ENCODE results near the gene RNASET2.
A peak's percentile ranks its signal among the peaks of the same experiment; 100 is the strongest.

RNASET2 gene, protein sequence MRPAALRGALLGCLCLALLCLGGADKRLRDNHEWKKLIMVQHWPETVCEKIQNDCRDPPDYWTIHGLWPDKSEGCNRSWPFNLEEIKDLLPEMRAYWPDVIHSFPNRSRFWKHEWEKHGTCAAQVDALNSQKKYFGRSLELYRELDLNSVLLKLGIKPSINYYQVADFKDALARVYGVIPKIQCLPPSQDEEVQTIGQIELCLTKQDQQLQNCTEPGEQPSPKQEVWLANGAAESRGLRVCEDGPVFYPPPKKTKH

DNA sequence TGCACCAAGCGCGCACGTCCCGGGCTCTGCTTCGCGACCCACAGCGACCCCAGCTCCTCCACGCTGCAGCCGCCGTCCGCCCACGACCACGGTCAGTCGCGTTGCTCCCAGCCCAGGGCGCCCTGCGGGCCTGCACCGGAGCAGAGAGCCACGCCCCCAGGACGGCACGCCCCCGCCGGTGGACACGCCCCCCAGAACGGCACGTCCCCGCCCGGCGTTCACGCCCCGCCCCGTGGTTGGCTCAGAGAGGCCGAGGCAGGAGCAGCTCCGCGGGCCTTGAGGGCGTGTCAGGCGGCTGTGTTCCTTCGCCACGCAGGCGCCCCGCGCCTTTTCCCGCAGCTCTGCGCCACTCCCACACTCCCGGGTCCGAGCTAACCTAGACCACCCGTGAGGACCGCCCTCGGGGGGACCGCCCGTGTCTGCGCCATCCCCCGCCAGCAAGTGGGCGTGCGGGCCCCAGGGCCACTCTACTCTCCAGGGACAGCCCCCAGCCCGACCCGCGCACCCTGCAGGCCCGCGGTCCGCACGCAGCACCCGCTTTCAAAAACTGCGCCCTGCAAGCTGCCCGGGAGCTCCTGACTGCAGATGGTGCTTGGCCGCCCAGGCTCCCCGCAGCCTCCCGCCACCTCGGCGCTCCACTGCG lies at the start of gene RNASET2:
Gene RNASET2, minus strand, starts transcription at position 107 of the 643 bp plus-strand sequence. CDS start 368 bp downstream, outside the sequence.
- peak; percentile 100 for DNase-seq

DNA sequence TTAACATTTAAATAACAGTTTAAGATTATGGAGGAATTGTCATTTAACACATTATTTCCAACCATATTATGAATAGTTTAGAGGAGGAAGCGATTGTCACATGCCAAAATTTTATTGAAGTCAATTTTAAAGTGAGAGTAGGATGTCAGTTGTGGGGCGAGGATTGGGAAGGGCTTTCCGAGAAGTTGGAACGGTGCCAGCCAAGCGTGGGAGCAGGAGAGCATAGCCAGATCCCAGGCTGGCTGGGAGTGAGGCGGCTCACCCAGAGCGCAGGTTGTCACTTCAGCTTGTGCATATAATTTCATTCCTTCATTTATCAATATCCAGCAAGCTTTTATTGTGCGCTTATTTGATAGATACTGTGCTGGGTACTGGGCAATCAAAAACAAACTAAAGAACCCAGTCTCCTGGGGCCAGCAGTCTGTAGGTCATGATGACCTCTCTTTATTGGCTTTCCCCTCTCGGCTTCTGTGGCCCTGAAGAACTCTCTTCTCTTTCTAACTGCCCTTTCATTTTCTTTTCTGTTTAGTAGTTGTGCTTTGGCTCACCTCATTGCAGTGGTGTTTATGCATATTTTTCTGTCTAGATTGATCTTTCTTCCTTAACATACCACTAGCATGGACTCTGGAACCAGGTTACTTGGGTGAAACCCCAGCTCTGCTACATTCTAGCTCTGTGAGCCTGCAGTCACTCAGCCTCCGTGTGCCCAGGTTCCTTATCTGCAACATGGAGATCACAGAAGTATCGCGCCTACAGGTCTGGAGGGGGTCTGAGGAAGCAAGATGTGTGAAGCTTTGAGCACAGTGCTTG lies 49.2 kb upstream of the RNASET2 start:
- DNase-seq: no peak

DNA sequence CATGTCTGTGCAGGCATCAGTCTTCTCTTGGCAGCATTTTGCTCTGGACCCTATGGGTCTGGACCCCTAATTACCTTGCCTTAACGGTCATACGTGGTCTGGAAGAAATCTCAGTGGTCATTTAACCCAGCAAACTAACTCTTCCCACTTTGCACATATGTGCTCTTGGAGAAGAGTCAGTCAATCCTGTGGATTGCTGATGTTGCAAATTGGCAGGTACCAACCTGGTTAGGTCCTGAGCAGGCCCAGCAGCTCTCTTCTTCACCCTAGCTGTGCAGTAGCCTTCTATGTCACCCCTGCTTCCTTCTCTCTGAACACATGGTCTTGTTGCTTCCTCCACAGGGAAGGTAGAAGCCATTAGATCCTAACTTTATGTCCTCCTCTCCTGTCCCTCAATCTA lies 44.4 kb upstream of the RNASET2 start:
- DNase-seq: no peak

DNA sequence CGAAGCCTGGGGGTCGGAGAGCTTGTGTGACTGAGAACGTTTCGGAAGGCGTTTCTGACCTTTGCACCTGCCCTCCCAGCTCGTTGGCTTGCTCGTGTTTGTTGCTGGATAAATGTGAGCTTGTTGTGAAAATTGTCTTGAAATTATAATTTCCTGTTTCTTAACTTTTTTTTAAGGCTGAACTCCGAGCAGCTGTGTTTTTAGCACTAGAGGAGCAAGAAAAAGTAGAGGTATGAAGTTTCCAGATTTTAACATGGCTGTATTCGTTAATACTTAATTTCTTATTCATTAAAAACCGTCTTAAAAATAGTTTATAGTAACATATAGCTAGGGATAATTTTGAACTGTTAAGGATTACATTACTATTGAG lies 43.5 kb upstream of the RNASET2 start:
- DNase-seq: no peak

DNA sequence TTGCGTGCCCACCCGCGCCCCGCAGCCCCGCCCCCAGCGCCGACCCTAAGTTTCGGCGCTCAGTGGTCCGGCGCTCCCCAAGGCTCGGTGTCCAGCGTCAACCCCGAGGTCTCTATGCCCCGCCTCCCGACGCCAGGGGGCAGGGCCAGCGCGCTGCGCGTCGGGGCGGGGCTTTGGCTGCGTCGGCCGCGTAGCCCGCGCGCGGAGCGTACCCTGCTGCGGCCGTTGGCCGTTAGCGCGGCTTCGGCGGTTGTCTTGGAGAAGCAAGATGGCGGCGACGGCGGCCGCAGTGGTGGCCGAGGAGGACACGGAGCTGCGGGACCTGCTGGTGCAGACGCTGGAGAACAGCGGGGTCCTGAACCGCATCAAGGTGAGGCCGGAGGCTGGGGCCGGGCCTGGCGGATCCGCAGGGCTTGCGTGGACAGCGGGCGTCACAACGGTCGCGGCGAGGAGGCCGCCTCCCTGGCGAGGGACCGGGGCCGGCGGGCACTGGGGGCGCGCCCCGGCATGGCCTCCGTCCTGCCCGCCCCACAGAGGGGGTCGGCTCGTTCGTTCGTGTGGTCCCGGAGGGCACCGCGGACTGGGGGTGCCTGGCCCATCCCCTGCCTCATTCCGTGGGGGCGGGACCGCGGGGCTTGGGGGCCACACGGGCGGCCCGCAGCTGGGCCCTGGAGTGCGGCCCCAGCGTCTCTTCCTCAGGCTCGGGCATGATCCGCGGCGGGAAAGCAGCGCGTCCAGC lies 43.0 kb upstream of the RNASET2 start, which contains the start of gene CEP43:
Gene CEP43, plus strand, starts transcription at position 253 of the 739 bp plus-strand sequence. Its CDS starts 16 bp downstream, at position 269.
- peak; percentile 96 for DNase-seq

DNA sequence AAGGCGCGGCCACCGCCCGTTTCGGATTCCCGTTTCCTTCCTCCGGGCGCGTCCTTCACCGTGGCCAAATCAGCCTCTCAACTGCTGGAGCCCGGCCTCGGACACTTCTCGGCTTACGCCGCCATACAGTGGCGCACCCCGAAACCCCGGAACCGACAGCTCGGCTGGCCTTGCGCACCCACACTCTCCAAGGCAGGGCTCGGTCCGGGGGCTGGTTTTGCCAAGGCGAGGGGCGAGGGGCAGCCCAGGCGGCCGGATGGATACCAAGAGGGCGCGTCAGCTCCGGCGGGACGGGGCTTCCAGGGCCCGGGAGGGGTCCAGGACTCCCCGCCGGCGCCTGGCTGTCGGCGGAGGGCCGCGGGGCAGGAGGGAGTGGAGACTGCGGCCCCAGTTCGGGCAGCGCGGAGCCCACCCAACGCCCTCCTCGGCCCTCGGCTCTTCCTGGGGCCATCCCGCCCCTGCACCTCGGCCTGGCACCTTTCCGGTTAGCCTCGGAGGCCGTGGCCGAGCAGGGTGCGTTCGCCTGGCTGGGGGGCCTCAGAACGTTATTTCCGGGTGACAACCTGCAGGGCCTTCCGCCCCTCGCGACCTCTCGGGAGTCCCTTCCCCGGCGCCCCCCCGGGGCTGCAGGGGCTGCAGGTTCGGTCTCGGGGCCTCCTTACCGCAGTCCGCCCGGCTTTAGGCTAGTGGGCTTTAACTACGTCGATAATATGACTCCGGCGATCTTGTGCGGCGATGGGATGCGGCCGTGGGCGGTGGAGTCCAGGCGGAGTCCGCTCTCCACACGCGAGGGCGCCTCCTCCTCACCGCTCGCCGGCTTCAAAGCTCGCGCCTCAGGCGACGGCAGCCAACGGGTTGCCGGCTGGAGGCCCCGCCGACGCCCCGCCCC lies 42.1 kb upstream of the RNASET2 start:
- DNase-seq: peak; percentile 69

DNA sequence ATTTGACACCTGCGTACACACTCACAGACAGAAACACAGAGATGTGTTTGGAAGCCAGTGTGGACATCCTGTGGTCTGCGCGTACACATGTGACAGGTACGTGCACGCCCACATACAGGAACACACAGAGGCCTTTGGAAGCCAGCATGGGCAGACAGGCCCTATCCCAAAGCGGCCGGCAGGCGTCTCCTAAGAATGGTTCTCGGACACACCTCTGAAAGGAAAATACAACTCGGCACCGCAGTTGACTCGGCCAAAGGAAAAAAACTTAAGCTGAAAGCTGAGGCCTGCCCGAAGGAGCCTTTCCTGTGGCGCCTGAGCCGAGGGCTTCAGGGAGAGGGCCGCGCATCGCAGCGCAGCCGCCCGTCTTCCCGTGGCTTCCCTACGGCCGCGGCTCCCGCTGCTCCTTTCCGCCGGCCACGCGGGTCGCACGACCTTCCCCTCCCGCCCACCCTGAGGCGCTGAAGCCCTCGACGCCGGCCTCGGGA lies 41.5 kb upstream of the RNASET2 start:
- DNase-seq: peak; percentile 73

DNA sequence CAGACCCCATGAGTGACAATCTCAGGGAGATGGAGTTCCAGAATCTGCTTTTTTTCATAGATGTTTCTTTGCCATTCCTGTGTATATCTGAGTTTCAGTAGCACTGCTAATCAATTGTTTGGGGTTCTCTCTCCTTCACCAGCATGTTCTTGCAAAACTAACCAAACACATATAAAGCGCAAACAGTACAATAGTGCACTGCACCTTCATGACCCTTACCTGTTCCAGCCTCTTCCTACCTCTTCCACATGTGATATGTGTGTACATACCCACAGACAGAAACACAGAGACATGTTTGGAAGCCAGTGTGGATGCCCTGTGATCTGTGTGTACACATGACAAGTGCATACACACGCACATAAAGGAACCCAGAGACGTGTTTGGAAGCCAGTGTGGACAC lies 41.0 kb upstream of the RNASET2 start:
- DNase-seq: no peak

DNA sequence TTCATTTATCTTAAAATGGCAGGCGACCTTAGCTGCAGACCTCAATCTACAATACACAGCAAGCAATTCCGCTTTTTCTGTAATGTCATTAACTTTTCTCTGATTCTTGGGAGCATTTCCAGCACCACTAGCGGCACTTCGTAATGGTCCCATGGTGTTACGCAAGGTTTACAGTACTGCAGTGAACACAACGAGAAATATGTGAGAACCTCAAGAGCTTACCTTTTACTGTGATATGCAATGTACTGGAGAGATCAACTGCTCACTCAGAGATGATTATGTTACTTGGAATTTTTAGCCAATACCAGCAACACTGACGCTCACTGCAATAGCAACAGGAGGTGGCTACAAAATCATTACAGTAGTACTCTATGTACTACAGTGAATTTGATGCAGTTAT lies 40.1 kb upstream of the RNASET2 start:
- no peak for DNase-seq

DNA sequence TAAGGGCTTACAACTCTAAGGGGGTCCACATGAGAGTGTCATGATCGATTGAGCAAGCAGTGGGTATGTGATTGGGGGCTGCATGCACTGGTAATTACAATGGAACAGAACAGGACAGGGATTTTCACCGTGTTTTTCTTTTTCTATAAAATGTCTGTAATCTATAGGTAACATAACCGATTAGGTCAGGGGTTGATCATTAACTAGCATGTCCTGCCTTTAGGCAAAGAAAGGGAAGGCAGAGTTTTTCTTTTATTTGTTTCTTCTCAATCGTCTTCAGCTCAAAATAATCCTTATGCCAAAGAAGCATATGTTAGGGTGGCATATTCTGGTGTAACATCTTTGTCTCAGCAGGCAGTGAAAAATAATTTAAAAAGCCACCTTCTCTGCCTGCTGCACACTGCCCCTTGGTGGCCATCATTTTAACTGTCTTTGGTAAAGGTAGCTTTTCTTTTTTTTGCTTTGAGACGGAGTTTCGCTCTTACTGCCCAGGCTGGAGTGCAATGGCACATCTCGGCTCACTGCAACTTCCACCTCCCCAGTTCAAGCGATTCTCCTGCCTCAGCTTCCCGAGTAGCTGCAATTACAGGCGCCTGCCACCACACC lies 33.2 kb upstream of the RNASET2 start:
- DNase-seq: peak; percentile 62

DNA sequence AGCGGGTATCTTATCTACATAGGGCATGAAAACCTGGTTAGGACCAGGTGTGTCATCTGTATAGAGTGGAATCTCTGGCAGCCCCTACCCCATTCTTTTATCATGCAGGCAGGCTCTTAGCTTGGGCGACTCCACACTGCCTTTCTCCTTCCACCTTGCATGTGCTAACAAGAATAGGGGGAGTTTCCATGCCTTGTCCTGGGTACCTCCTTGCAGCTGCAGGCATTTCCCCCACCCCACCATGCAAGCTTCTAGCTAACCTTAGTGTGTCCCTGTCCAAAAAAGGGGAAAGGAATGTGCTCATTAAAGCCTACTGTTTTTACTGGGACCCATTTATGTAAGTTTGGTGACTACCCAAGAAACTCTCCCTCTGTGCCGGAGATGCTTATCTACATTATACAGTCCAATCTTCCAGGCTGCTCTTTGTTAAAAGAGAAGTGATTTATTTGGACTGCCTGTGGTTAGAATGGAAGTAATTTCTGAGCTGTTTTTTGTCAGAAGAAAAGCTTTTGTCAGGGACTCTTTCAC lies 32.4 kb upstream of the RNASET2 start:
- no peak for DNase-seq

DNA sequence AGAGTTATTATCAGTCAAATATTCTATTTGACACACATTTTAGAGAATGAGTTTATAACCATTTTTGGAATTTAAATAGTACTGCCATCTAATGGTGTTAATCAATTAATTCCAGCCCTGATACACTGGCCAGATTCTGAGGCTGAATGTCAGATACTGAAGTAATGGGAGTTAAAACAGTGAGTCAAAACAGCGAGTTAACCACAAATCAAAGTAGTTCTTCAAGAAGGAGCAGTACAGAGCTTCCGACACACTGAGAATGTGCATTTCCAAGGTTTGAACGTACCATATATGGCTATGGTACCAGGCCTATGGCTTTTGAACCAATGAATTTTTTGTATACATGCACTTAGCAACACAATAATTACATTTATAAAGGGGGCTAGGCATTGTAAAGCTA lies 31.6 kb upstream of the RNASET2 start:
- DNase-seq: no peak

DNA sequence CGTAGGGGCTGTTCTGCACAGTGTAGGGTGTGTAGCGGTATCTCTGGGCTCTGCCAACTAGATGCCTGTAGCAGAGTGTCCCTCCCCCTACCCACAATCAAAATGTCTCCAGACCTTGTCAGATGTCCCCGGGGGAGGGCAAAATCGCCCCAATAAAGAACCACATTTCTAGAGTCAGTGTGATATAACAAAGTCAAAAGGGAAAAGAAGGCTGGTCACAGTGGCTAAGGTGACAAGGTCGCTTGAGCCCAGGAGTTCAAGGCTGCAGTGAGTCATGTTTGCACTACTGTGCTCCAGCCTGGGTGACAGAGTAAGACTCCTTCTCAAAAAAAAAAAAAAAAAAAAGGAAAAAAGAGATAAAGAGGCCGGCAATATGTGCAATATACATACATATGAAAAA lies 31.1 kb upstream of the RNASET2 start:
- DNase-seq: no peak

DNA sequence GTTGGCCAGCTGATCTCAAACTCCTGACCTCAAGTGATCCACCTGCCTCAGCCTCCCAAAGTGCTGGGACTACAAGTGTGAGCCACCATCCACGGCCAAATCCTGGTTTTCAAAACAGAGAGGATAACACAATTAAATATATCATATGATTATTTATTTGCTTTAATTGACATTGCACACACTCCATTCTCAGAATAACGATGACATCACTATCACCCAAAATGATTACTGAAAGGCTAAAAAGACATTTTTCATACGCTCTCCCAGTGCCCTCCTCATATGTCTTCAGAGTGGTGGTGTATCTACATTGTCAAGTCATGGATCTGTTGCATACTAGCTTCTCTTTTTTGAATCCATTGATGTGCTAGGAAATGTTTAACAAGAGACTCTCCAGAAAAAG lies 24.4 kb upstream of the RNASET2 start:
- no peak for DNase-seq

DNA sequence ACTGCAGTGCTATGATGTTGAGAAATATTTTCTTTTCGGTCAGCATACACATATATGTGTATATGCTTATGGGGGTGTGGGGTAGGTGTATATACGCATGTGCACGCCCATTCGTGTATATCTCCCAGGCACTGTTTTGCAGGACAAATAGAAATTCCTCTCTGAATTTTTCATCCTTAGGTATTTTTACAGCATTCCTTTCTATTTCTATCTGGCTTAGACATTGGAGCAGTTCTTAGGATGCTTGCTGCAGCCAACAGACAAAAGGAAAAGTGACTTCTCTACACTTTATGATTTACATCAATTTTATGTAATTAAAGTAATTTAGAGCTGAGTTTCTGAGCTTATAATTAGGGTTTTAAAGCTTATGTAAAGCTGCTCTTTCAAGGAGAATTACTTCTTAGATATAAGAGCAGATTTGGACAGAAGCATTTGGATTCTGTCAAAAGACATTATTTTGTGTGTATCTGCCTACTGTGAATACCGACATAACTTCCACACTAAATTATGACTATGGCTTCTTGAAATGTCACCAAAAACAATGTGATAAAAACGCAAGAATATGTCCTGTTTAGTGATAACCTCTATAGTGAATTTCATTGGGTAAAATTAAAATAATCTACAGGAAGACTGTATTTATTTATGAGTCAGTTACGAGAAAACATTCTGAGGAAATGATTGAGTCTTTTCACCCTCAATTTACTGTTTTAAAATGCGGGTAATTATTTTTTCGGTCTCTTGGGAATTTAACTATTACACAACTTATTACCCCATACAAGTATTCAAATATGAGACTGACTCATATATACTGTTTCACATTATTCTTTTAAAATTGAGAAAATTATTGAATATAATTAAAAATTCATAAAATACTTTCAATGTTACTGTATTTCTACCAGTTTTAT lies 21.5 kb upstream of the RNASET2 start:
- no peak for DNase-seq

DNA sequence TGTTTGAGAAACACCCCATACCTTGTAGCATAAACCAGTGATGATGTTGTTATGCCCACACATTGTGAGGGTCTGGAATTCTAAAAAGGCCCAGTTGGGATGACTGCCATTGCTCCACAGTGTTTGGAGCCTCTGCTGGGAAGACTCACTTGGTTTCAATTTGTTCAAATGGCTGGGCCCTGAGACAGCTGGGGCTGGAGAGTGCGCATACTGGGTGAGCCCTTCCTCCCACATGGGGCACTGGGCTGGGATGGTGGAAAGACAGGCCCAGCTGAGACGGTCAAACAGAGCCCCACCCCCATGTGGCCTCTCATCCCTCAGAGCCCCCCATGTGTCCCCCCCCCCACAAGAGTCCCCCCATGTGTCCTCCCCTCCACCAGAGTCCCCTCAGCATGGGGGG lies 20.3 kb upstream of the RNASET2 start:
- peak; percentile 37 for DNase-seq

DNA sequence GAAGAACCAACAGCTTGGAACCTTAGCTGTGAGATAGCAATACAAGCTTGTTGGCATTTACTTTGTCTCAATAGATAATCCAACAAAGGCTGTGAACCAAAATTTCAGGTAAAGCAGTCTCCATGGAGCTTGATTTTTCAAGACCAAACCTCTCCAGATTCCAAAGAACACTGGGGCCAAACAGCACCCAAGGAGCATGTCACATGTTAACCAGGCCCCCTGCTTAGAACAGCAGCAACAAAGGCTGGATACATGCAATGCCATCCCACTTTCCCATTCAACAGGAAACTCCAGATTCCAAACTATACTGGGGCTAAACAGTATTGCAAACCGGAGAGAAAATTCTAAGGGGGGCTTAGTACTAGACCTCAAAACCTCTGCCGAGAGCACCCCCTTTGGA lies 15.8 kb upstream of the RNASET2 start:
- no peak for DNase-seq

DNA sequence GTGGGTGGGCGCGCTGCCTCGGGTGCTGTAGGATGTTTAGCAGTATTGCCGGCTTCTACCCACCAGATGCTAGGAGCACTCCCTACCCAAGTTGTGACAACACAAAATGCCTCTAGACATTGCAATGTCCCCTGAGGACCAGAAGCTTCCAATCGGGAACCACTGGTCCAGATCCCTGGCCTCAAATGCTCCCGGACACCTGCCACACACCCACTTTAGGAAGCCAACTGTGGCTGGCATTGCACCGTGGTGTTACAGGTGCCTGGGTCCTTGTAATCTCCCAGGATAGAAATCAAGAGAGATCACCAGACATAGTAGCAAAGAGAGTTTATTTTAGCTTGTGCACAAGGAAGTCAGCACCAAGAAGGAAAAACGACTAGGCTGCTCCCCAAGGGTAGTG lies 14.9 kb upstream of the RNASET2 start:
- no peak for DNase-seq

DNA sequence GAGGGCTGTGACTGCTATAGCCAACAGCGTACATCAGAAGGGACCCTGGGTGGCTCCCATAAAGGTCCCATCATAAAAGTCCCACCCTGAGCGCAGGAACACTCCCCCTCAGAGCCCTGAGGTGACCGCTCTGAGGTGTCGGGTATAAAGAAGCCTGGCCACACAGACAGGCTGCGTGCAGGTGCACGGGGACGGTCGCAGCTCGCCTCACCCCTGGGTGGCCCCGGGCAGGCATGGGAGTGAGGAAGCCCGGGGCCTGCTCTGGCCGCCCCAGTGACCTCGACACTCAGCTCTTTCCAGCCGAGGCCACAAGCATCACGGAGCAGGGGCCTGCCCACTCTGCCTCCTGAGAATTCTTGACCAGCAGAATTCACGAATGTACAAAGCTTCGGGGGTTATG lies 14.4 kb upstream of the RNASET2 start:
- DNase-seq: no peak

DNA sequence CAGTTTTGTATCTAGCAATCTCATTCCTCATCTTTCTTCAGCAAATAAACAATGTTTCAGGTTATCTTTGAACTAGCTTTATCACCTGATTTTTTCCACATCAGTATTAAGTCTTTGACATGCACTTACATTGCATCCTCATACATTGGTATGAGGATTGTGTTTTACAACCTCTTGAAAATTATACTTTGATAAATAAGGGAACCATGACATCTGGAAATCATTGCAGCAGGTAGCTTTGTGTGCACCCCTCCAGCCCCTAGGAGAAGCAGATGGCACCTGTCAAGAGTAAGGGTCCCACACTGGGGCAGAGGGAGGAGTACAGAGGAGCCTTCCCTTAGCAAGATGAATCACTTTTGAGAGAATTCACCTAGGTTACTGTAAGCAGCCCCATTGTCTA lies 13.7 kb upstream of the RNASET2 start:
- no peak for DNase-seq

Data from activated CD8-positive, alpha-beta memory T cell treated with anti-CD3 and anti-CD28 coated beads for 24 hours (primary cell).